ENCODE data around the gene TTC33. TPM values are rescaled to one million over a fixed set of nuclear protein-coding genes. Genes with fewer than 3 reads are reported as not detected.

Gene TTC33
- total RNA-seq, 1 donor from 2014 or later, result 20.3 TPM

DNA sequence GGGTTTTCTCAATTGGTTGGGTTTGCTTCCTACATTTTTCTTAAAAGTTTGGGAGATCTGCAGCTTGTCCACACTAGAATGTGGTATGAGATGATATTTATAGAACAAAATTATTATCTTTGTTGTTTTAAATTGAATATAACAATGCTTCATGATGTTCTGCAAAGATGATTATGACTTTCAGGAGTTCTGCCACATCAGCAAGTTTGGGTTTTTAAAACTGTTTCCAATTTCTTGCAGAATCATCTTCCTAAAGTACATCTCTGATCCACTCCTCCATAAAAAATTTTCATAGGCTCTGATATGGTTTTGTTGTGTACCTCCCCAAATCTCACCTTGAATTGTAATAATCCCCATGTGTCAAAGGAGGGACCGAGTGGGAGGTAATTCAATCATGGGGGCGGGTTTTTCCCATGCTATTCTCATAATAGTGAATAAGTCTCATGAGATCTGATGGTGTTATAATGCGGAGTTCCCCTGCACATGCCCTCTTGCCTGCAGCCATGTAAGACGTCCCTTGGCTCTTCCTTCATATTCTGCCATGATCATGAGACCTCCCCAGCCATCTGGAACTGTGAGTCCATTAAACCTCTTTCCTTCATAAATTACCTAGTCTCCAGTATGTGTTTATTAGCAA is 195.2 kb downstream of the TTC33 start:
- DNase-seq, result no peak

GRCh38 chr5:40559306-40559705 is 196.5 kb downstream of the TTC33 start:
- DNase-seq, result no peak

DNA sequence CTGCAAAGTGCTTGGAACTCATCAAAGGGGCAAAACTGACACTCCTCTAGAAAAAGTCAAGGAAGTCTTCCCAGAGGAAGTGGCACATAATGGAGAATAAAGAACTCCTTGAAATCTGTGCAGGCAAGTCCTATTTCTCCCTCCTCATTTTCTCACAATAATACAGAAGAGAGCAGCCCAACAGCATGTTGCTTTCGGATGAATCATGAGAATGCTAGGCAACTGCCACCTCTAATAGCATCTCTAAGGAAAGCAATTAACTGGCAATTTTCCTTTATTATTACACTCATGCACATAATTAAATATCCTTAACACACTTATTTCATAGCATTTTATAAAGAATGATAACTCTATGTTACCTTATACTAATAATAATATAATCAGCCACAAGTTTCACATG is 198.3 kb downstream of the TTC33 start:
- no peak for DNase-seq

- no peak for DNase-seq
Measured at GRCh38 chr5:40556811-40557210, 198.9 kb downstream of the TTC33 start.

DNA sequence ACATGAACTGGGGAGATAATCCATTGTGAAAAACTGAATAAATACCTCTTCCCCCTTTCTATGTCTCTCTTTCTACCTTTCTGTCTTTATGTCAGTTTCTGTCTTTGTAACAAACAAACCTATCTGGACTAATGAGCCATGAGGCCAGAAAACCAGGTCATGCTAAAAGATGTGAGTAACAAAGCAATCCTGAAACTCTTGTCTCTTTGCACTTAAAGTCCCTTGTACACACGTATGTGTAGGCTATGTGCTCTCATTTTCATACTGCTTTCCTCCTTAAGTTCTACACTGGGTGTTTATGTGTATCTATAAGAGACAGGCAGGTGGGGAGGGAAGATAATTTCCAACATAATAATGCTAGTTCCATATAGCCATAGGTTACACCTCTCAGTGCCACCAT is 199.9 kb downstream of the TTC33 start:
- DNase-seq, result no peak

GRCh38 chr5:40554813-40555212 is 200.9 kb downstream of the TTC33 start:
- DNase-seq, result no peak

DNA sequence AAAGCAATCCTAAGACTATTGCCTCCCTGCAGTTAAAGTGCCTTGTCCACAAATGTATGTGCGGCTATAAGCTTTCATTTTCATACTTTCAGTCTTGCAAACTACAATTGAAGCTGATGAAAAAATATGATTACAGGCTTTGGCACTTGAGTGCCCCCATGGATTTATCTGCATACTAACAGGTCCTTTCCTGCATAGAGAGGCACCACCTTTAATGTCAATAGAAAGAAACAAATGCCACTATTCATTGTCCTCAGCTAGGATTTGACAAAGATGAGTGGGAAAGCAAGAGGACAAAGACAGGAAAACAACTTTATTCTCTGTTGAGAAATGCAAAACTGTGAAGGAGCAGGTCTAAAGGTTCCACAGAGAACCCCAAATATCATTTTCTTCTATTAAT is 201.7 kb downstream of the TTC33 start:
- no peak for DNase-seq

DNA sequence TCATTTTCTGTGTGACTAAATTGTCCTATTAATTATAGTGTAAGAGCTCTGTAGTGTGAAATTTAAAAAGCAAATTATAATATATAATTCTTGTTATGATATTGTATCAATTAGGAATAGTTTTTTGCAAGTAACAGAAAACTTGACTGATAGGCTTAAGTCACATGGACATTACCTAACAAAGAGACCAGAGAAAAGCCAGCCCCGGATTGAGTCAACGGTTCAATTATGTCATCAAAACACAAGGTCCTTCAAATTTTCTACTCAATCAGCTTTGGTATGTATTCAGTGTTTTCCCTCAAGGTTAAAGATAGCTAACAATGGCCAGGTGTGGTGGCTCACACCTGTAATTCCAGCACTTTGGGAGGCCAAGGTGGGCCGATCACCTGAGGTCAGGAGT is 202.8 kb downstream of the TTC33 start:
- no peak for DNase-seq

DNA sequence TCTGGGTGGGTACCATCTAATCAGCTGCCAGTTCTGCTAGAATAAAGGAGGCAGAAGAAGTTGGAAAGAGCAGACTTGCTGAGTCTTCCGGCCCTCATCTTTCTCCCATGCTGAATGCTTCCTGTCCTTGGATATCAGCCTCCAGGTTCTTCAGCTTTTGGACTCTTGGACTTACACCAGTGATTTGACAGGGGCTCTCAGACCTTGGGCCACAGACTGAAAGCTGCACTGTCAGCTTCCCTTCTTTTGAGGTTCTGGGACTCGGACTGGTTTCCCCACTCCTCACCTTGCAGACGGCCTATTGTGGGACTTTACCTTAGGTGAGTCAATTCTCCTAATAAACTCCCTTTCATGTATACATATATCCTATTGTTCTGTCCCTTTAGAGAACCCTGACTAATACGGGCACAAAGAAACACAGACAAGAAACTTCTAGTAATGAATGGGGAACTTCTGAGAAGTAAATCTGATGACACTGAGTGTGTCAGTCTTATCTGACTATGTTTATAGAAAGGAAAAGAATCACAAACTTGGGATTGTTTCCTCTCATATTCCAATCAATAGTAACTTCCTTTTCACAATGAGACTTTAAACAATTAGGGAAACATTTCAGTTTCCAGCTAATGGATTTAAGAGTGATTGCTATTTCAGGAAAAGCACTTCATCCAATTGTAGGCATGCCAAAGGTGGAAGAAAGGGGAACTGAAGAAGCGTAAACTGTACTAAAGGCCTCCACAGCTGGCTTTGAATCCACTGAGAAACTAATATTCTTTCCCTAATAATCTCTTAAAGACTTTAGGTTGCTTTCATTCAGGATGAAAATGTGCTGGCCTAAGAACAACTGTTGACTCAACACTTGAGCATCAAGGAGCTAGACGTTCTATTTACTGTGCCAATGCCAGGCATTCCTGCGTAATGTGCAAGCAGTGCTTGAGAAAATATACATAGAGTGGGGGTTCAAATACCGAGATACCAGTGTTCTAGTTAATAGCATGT is 204.0 kb downstream of the TTC33 start:
- peak; percentile 85 for DNase-seq

DNA sequence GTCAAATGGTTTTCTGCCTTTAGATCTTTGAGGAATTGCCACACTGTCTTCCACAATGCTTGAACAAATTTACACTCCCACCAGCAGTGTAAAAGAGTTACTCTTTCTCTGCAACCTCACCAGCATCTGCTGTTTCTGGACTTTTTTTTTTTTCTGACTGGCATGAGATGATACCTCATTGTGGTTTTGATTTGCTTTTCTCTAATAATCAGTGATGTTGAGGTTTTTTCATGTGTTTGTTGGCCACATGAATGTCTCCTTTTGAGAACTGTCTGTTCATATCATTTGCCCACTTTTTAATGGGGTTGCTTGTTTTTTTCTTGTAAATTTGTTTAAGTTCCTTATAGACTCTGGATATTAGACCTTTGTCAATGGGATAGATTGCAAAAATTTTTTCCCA is 205.3 kb downstream of the TTC33 start:
- DNase-seq, result no peak

- no peak for DNase-seq
Measured at GRCh38 chr5:40549616-40550015, 206.1 kb downstream of the TTC33 start.

GRCh38 chr5:40547994-40548575 is 207.7 kb downstream of the TTC33 start:
- DNase-seq, result no peak

DNA sequence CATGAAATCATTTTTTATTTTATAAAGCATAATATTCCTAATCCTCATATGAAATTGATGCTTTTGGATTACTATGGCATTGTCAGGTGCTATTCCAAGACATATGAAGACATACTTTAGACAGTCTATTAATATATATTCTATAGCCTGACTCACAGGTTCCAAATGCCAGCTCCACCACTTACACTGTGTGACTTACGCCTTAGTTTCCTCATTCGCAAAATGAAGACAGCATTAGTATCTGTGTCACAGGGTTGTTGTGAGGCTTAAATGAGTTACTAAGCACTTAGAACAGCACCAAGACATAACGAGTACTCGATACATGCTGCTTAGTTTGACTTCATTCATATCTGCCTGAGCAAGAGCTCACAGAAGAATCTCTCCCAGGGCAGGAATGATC is 208.2 kb downstream of the TTC33 start:
- DNase-seq, result no peak

DNA sequence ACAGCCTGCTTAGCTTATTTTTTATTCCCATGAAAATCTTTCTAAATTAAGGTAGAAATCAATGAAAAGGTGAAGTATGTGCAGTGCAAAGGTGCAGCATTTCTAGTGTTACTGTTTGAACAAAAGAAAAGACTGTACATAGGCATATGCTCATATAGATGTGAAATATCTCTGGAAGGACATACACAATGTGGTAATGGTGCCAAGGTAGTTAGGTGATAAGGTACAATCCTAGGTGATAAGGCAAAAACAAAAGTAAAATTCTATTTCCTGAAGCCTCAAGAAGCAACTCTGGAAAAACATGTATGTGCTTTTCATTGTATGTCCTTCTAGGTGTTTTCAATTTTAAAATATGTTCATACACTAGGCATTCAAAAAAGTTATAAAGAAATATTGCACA is 215.5 kb downstream of the TTC33 start:
- no peak for DNase-seq

DNA sequence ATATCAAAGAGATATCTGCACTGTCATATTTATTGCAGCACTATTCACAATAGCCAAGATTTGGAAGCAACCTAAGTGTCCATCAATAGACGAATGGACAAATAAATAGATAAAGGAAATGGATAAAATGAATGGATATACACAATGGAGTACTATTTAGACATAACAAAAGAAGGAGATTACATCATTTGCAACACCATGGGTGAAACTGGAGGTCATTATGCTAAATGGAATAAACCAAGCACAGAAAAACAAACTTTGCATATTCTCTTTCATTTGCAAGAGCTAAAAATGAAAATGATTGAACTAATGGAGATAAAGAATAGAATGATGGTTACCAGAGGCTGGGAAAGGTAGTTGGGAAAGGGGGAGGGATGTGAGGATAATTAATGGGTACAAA is 231.1 kb downstream of the TTC33 start:
- DNase-seq, result no peak

GRCh38 chr5:40521925-40522324 is 233.8 kb downstream of the TTC33 start:
- peak; percentile 10 for DNase-seq

DNA sequence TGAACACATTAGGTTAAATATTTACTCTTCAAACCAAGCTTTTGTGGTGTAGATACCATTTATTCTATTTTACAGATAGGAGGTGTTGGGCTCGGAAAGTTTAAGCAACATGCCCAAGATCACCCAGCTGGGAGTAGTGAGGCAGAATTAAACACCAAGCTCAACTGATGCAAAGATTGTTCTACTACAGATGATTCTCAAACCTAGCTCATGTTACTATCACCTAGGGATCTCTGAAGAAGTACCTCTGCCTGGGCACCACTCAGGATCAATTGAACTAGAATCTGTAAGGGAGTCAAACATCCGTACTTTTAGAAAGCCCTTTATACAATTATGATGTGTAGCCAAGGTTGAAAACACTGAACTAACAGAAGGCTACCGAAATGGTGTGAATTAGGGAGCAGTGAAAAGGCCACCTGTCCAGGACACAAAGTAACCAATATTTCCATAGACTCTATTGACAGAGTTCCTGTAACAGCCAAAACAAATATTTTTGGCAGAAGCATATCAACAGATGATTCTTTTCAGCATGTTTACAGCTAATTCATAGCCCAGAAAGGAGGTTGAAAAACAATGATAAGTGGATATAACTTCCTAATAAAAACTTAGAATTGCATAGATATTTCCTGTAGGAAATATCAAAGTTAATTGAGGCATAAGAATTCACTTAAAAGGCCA is 234.5 kb downstream of the TTC33 start:
- peak; percentile 4 for DNase-seq

DNA sequence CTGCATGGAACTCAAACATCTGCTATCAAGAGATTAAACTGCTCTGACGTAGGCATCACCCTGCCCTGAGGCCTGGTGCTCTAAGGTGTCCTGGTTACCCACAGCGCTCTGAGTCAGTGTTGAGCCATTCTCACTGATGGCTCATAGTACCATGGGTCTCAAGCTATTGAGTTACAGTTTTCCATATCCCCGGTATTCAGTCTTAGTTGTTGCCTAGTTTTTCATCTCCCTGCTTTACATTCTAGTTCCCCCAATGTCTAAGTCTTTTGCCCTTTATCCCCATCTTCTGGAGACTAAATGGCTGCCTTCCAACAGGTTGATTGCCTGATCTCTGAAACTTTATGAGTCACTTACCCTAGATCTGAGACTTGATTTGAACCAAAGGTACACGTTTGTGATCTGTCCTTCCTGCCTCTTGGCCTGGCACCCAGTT is 237.3 kb downstream of the TTC33 start:
- no peak for DNase-seq

DNA sequence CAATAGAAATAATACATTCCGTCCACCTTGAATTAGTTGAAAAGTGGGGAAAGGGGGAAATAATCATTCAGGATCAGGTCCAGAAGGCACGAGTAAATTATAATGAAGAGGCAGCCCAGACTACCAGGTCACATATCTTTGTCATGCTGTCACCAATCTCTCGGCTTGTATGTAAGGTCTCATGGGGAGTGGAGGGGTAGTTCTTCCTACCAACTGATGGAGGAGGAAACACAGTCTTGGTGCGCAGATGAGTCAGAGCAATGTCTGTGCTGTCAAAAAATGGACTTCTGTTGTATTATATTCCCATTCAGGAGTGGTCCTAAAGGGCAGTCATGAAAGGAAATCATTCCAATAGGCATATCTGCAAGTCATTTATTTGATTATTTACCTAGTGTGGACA is 240.3 kb downstream of the TTC33 start:
- no peak for DNase-seq

DNA sequence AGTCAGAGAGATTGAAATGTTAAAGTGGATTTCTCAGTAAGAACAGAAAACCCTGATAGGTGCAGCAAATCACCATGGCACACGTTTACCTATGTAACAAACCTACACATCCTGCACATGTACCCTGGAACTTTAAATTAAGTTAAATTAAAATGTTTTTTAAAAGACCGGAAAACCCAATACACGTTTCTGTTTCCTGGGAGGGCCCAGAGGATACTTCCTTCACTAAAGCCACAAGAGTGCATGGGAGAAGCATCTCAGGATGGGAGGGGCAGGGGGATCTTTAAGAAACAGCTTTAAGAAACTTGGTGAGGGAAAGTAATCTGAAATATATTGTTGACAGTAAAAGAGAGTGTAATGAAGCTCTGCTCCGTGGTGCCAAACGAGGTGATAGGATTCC is 240.8 kb downstream of the TTC33 start:
- no peak for DNase-seq

DNA sequence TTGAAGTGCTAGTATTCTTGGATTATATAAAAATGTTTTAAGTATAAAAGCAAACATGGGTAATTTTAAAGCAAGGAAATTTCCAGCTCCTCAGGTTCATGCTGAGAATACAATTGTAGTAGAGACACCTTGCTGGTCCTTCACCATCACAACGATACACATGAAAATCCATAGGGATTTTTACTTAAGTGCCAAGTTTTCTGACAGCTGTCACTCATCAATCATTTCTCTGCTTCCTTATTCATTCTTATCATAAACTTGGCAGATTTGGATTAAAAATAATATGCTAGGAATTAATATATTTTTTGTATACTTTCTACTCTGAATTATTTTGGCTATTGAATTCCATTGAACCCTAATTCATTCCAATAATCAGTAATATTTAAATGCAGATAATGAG is 244.0 kb downstream of the TTC33 start:
- DNase-seq, result no peak

DNA sequence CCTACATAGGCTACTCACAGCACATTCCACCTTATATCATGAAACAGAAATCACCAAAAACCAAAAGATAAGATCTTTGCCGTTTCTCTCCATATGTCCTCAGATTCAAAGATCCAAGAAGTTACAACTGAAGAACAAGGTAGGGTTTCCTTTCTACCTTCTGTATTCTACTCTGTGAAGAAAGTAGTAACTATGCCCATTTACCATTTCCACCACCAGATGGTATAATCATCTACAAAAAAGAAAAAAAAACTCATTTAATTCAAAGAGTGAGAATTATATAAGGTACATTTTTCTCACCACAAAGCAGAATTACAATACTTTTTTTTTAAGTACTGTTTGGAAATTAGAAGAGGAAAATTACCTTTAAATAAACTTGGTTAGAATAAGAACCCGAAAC is 248.7 kb downstream of the TTC33 start:
- no peak for DNase-seq

DNA sequence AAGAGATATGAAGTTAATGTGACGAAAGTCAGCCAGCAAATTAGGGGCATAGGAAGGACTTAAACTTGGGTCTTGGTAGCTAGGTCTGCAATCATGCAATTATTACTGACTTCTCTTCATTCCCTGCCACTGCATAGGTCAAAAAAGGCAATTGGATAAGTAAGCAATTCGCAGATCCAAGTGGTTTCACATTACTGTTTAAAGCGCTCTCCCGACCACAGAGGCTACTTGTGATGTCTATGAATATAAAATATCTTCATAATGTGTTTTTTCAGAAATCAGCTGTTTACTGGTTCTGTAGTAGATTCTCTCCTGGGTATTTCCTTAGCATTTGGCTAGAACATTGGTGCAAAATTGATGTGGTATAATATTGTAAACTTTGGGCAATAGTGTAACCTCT is 250.7 kb downstream of the TTC33 start:
- no peak for DNase-seq

Measured in dermis blood vessel endothelial cell (primary cell).